Measurements from ENCODE around the gene KLK15. TPM values are rescaled to one million over a fixed set of nuclear protein-coding genes. Genes with fewer than 3 reads are reported as not detected.
A peak's percentile ranks its signal among the peaks of the same experiment; 100 is the strongest.

The KLK15 gene
- total RNA-seq, 4 donors from 2014 or later, result not detected

DNA sequence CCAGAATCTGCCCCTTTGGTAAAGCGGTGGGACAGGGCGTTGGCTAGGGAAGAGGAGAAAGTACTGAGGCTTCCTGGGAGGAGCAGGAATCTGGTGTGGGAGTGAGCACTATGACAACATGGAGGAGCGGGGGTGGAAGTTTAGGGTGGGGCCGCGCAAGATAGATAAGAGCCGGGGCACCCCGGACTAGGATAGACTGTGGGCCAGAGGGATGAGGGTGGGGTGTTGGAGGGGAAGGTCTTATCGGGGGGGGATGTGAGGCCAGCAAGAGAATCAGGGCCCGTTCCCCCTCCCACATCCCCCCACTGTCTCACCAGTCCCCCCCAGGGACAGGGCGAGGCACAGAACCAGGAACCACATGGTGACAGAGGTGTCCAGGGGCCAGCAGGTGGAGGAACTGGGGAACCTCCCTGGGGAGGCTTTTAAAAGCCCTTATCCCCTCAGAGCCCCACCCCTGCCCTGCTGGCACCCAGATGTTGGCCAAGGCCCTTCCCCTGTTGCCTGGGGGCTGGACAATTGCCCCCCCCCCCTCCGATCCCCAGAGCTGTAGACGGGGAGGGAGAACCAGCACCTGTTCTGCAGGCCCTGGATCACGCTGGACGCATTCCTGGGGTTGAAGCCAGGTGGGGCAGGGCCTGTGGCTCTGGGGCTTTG lies 9.9 kb downstream of the KLK15 start, which contains the start of gene KLK1:
KLK1 (minus strand) TSS at position 399 of the 654 bp plus-strand sequence; CDS start at position 360, 39 bp downstream.
- 40 to 49% methylated on average over 14 of the region's 14 CpGs for WGBS, 2 donors
- DNase-seq (ENCODE audit: low spot score in 2 of 2), result peak in 1 of 2 donors; percentile 81
- TF ChIP-seq, protein P1, sequence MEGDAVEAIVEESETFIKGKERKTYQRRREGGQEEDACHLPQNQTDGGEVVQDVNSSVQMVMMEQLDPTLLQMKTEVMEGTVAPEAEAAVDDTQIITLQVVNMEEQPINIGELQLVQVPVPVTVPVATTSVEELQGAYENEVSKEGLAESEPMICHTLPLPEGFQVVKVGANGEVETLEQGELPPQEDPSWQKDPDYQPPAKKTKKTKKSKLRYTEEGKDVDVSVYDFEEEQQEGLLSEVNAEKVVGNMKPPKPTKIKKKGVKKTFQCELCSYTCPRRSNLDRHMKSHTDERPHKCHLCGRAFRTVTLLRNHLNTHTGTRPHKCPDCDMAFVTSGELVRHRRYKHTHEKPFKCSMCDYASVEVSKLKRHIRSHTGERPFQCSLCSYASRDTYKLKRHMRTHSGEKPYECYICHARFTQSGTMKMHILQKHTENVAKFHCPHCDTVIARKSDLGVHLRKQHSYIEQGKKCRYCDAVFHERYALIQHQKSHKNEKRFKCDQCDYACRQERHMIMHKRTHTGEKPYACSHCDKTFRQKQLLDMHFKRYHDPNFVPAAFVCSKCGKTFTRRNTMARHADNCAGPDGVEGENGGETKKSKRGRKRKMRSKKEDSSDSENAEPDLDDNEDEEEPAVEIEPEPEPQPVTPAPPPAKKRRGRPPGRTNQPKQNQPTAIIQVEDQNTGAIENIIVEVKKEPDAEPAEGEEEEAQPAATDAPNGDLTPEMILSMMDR (IDR thresholded peaks at IDR 0.05), result no peak
- no peak within 1 kb of the TSS for H3K4me3 ChIP-seq (ENCODE audit: low read depth, poor library complexity, severe bottlenecking)
- intact Hi-C loops (cut with DNase I; ENCODE audit: low total_unique reads), result no loop called here

DNA sequence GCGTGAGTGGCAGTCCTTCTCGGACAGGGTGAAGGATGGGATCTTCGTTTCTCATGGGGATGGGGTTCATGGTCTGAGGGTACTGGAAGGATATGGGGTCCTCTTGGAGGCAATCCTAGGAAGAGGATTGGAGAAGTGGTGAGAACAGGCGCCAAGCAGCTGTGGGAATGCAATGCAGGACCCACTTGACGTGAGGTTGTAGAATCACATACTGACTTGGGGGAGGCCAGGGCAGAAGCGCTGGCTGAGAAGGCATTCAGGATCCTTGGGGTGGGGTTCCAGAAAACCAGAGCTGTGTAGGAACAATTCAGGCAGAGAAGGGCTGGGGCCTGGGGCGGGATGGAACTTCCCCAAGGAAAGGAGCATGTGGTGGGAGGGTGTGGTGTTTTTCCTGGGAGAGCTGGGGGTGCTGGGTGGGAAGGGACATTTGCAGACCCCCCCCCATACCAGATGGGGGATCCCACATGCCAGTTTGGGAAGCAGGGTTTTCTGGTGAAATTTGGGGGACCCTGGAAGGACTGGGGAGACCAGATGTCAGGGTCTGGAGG lies 10.6 kb downstream of the KLK15 start:
- TF ChIP-seq POLR2A (IDR thresholded peaks at IDR 0.05), result no peak
- TF ChIP-seq, protein P1 (IDR thresholded peaks at IDR 0.05), result no peak
- no peak for DNase-seq (ENCODE audit: low spot score in 2 of 2)
- H3K4me3 ChIP-seq (ENCODE audit: low read depth, poor library complexity, severe bottlenecking), result no peak overlapping the region
- WGBS, 2 donors, result 71 to 77% methylated on average over 7 of the region's 7 CpGs
- intact Hi-C loops (cut with DNase I; ENCODE audit: low total_unique reads), result no loop called here

DNA sequence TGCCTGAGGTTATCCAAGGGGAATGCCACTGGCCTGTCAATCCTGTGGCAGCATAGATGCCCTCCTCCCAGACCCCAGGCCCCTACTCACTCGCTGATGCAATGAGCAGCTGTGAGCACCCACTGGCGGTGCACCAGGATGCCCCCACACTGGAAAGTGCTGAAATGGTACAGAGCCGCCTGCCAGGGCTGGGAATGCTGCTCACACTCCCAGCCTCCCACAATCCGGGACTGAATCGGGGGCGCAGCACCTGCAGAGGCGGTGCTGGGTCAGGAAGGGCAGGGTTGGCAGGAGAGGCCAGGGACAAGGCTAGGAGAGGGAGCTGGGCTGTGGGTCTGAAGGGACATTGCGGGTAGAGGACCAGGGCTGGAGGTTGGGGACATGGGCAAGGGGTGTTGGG lies 11.8 kb downstream of the KLK15 start:
- no peak overlapping the region for H3K4me3 ChIP-seq (ENCODE audit: low read depth, poor library complexity, severe bottlenecking)
- intact Hi-C loops (cut with DNase I; ENCODE audit: low total_unique reads), result no loop called here
- DNase-seq (ENCODE audit: low spot score in 2 of 2), result no peak
- TF ChIP-seq, protein P1 (IDR thresholded peaks at IDR 0.05), result no peak
- TF ChIP-seq POLR2A (IDR thresholded peaks at IDR 0.05), result no peak
- WGBS, 2 donors, result 61 to 70% methylated on average over 8 of the region's 8 CpGs

DNA sequence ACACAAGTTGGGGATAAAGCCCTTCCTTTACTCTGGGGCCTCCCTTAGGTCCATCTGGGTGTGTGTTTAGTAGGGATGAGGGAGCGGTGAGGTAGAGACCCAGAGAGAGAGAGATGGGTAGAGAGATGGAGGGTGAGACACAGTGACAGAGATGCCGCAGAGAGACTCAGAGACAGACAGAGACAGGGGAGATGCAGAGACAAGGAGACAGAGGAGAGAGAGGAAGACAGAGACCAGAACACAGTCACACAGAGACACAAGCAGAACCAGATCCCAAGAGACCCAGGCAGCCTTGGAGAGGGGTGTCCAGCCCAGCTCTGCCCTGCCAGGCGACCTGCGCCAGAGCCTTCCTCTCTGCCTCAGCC lies 12.1 kb downstream of the KLK15 start:
- no peak for DNase-seq (ENCODE audit: low spot score in 2 of 2)
- intact Hi-C loops (cut with DNase I; ENCODE audit: low total_unique reads), result no loop called here
- no peak overlapping the region for H3K4me3 ChIP-seq (ENCODE audit: low read depth, poor library complexity, severe bottlenecking)
- 57 to 68% methylated on average over 4 of the region's 4 CpGs for WGBS, 2 donors
- TF ChIP-seq, protein P1 (IDR thresholded peaks at IDR 0.05), result no peak
- TF ChIP-seq POLR2A (IDR thresholded peaks at IDR 0.05), result no peak

DNA sequence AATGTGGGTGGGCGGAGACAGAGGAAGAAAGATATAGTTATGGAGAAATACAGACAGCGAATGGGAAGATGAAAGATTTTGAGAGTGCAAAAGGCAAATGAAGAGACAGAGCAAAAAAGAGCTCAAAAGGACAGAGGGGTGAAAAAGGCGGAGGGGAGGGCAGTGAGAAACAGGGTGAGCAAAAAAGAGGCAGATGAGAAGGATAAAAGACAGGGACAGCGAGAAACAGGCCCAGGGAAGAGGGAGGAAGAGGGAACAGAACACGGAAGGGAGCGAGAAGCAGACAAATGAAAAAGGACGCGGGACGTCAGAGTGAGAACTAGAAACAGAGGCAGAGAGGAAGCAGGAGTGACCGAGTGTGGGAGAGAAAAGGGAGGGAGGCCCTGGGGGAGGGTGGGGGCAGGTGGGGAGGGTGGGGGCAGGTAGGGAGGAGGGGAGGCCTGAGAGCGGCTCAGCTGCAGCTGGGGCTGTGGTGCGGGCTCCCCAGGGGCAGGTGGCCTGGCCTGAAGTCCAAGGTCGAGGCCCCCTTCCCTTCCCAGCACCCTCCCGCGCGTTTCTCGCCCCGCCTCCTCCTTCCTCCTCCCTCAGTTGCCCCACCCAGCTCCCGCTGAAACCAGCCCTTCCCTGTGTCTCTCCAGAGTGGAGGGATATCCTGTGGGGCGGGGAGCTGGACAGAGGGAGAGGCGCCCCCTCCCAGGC lies 12.7 kb downstream of the KLK15 start:
- intact Hi-C loops (cut with DNase I; ENCODE audit: low total_unique reads), result no loop called here
- H3K4me3 ChIP-seq (ENCODE audit: low read depth, poor library complexity, severe bottlenecking), result no peak overlapping the region
- TF ChIP-seq, protein P1 (IDR thresholded peaks at IDR 0.05), result no peak
- TF ChIP-seq POLR2A (IDR thresholded peaks at IDR 0.05), result no peak
- DNase-seq (ENCODE audit: low spot score in 2 of 2), result no peak
- whole genome bisulfite sequencing, 2 donors, result 4 to 7% methylated on average over 21 of the region's 21 CpGs
